Skeletal muscle satellite cell (primary cell): ENCODE results near the gene LYPD6.
"Not testable (repeated sequence)": the region's sequence is repeated elsewhere in the genome, so short reads cannot be mapped to it uniquely, and the experiment has no call there.

Experiments used
- H3K27me3 ChIP-seq: 2 replicates; pipeline ENCODE4 v1.7.0; 2013; ENCODE audit warnings: low read length; ENCODE audit not compliant: control insufficient read depth, insufficient read depth
- H3K36me3 ChIP-seq: 2 replicates; pipeline ENCODE4 v1.7.0; 2013; ENCODE audit warnings: mild to moderate bottlenecking, control low read depth, low read length; ENCODE audit not compliant: insufficient read depth
- H3K4me1 ChIP-seq: 2 replicates; pipeline ENCODE4 v1.7.0; 2013; ENCODE audit warnings: low read length; ENCODE audit not compliant: control insufficient read depth, insufficient read depth
- H3K4me2 ChIP-seq: 2 replicates; pipeline ENCODE4 v1.7.0; 2013; ENCODE audit warnings: mild to moderate bottlenecking, low read length
- H3K4me3 ChIP-seq: 2 replicates; pipeline ENCODE4 v1.7.0; 2013; ENCODE audit warnings: low read length
- H3K9ac ChIP-seq: 2 replicates; pipeline ENCODE4 v1.7.0; 2013; ENCODE audit warnings: mild to moderate bottlenecking, low read depth, low read length, moderate library complexity
- H3K9me3 ChIP-seq: replicated peaks from 2 replicates; pipeline ENCODE4 v1.7.0; 2013; ENCODE audit warnings: mild to moderate bottlenecking, control low read depth, low read length

Gene LYPD6

GRCh38 chr2:149489452-149489851, 159.1 kb downstream of the LYPD6 start:
- Histone ChIP-seq H3K36me3 (no peaks in the 10 kb centered on the region), H3K4me2 (no peak overlapping the region), H3K4me3 (no peak overlapping the region), H3K27me3 (no peaks in the 10 kb centered on the region), H3K4me1 (no peaks in the 10 kb centered on the region), H3K9ac (no peak overlapping the region), H3K9me3 (no peaks in the 10 kb centered on the region)

- no peaks in the 10 kb centered on the region for H3K27me3 ChIP-seq
- H3K4me1 ChIP-seq: no peaks in the 10 kb centered on the region
- no peaks in the 10 kb centered on the region for H3K9me3 ChIP-seq
These were observed 159.9 kb downstream of the LYPD6 start for GRCh38 chr2:149490296-149490695.

GRCh38 chr2:149492923-149493322, 162.5 kb downstream of the LYPD6 start:
- Histone ChIP-seq H3K4me2 (no peak overlapping the region), H3K9ac (no peak overlapping the region), H3K36me3 (no peaks in the 10 kb centered on the region), H3K4me1 (no peaks in the 10 kb centered on the region), H3K27me3 (no peaks in the 10 kb centered on the region), H3K4me3 (no peak overlapping the region), H3K9me3 (no peaks in the 10 kb centered on the region)

More at GRCh38 chr2:149490296-149490695, 159.9 kb downstream of the LYPD6 start:
- H3K36me3 ChIP-seq: no peaks in the 10 kb centered on the region
- H3K9ac ChIP-seq: no peak overlapping the region
- H3K4me2 ChIP-seq: no peak overlapping the region
- no peak overlapping the region for H3K4me3 ChIP-seq

DNA sequence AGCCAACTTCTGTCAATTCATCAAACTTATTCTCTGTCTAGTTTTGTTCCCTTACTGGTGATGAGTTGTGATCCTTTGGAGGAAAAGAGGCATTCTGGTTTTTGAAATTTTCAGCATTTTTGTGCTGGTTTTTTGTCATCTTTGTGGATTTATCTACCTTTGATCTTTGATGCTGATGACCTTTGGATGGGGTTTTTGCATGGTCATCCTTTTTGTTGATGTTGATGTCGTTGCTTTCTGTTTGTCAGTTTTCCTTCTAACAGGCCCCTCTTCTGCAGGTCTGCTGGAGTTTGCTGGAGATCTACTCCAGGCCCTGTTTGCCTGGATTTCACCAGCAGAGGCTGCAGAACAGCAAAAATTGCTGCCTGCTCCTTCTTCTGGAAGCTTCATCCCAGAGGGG, 168.8 kb downstream of the LYPD6 start:
- not testable (repeated sequence) for H3K9ac ChIP-seq, H3K27me3 ChIP-seq, H3K4me3 ChIP-seq, H3K4me1 ChIP-seq, H3K36me3 ChIP-seq, H3K4me2 ChIP-seq, H3K9me3 ChIP-seq

- not testable (repeated sequence) for H3K4me1 ChIP-seq, H3K36me3 ChIP-seq, H3K4me3 ChIP-seq, H3K4me2 ChIP-seq, H3K9me3 ChIP-seq, H3K27me3 ChIP-seq, H3K9ac ChIP-seq
These were observed 176.4 kb downstream of the LYPD6 start for GRCh38 chr2:149506808-149507207.

- Histone ChIP-seq H3K27me3 (no peaks in the 10 kb centered on the region), H3K4me1 (no peaks in the 10 kb centered on the region), H3K9ac (no peak overlapping the region), H3K36me3 (no peaks in the 10 kb centered on the region), H3K4me3 (no peak overlapping the region), H3K4me2 (no peak overlapping the region), H3K9me3 (no peaks in the 10 kb centered on the region)
These were observed 177.6 kb downstream of the LYPD6 start for GRCh38 chr2:149507974-149508373.

- no peak overlapping the region for H3K4me2 ChIP-seq
- no peaks in the 10 kb centered on the region for H3K27me3 ChIP-seq
- H3K36me3 ChIP-seq: no peaks in the 10 kb centered on the region
- no peak overlapping the region for H3K9ac ChIP-seq
- H3K4me3 ChIP-seq: no peak overlapping the region
- H3K4me1 ChIP-seq: no peaks in the 10 kb centered on the region
- no peaks in the 10 kb centered on the region for H3K9me3 ChIP-seq
These were observed 183.1 kb downstream of the LYPD6 start for GRCh38 chr2:149513461-149513860.
